ENCODE measurements around the gene CLDND2.

The CLDND2 gene

DNA sequence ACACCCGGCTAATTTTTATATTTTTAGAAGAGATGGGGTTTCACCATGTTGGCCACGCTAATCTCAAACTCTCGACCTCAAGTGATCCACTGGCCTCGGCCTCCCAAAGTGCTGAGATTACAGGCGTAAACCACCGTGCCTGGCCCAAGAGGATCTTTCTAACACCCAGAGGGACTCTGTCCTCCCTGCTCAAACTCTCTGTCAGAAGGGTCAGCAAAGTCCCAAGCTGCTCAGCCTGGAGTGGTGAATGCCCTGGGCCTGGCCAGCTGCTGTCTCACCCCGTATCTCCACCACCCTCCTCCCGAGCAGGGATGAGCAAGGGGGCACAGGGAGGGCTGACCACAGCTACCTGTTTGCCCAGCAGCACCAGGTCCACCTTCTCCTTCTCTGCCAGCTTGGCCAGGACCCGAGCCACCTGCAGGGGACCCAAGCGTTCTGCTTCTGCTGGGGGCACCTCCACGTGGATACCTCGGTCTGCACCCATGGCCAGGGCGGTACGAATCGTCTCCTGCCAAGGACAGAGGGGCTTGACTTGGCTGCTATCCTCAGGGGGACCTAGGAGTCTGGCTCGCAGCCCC, 15.9 kb downstream of the CLDND2 start:
- no peak for DNase-seq

DNA sequence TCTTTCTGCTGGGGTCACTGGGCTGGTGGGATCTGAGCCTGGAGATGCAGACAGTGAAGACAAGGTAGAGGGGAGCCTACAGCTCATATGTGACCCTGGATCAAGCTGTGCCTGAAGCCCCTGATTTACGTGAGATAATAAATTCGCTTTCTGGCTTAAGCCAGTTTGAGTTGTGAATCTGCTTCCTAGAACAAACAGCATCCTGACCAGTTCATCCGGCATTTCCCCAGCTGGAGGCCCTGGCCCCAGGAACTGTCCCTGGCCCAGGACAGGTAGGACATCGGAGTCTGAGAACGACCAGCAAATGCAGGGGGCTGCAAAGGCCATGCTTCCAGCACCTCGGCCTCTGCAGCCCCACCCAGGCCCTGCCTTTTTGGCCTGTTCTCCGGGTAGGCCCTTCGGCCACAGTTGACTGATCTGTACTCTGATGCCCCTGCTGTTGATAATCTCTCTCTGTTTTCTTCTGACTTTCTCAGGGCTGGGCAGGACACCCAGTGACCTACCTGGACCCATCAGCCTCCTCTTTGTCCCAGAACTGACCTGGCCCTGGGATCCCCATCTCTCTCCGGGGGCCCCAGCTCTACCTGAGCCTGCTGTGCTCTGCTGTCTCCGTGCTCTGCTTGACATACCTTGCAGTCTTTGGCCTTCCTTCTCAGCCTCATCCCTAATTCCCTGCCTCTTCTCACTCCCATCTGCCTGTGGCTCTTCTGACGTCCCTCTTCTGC, 17.4 kb downstream of the CLDND2 start:
- no peak for DNase-seq

DNA sequence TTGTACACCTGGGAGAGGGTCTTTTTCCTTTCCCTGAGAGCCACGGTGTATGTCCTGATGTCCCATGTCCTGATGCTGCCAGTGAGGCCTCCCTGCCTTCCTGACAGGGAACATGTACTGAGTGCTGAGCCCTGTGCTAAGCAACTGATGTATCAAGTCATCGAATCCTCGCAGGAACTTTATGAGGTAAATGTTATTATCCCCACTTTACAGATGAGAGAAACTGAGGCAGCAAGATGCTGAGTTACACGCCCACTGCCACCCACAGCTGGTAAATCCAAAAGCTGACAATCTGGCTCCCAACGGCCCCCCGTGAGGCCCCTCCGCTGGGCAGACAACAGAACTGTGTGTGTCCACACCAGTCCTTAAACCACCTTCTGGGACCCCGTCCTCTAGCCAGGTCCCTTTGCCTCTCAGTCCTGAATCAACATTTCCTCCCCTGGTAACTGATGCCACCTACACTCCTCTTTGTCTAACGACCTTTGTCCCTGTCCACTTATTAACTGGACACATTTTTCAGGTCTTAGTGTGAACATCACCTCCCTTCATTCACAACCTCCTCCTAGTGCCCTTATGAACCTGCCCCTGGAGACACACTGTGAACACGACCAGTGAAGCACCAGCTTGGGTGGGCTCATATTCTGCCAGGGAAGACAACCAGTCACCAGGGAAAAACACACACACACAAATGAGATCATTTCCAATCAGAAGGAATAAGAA, 21.4 kb downstream of the CLDND2 start:
- DNase-seq = no peak

- DNase-seq = no peak
These were observed 22.1 kb downstream of the CLDND2 start for GRCh38 chr19:51346742-51347141.

GRCh38 chr19:51345076-51345620, 23.7 kb downstream of the CLDND2 start:
- DNase-seq = no peak

- DNase-seq = no peak
These were observed 25.9 kb downstream of the CLDND2 start for GRCh38 chr19:51342631-51343569.

- no peak for DNase-seq
These were observed 26.7 kb downstream of the CLDND2 start, which contains the start of gene VSIG10L for GRCh38 chr19:51341976-51342580. Gene VSIG10L, minus strand, starts transcription at chr19:51342139. Its CDS starts 15 bp downstream, at chr19:51342124.

DNA sequence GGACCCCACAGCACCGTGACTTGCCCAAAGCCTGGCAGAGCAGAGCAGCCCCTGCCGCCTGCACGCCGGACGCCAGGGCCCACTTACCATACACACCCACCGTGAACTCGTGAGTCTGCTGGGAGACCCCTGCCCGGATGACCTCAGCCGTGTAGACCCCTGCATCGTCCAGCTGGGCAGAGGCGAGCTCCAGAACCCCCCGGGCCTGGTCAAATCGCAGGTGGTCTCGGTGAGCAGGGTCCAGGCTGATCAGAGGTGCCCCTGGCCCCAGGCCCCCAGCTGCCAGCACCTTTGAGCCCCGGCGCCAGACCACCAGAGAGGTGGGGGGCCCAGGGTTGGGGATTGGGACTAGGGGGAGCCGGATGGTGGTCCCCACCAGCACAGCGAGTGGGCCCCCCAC, 27.7 kb downstream of the CLDND2 start:
- DNase-seq = no peak

DNA sequence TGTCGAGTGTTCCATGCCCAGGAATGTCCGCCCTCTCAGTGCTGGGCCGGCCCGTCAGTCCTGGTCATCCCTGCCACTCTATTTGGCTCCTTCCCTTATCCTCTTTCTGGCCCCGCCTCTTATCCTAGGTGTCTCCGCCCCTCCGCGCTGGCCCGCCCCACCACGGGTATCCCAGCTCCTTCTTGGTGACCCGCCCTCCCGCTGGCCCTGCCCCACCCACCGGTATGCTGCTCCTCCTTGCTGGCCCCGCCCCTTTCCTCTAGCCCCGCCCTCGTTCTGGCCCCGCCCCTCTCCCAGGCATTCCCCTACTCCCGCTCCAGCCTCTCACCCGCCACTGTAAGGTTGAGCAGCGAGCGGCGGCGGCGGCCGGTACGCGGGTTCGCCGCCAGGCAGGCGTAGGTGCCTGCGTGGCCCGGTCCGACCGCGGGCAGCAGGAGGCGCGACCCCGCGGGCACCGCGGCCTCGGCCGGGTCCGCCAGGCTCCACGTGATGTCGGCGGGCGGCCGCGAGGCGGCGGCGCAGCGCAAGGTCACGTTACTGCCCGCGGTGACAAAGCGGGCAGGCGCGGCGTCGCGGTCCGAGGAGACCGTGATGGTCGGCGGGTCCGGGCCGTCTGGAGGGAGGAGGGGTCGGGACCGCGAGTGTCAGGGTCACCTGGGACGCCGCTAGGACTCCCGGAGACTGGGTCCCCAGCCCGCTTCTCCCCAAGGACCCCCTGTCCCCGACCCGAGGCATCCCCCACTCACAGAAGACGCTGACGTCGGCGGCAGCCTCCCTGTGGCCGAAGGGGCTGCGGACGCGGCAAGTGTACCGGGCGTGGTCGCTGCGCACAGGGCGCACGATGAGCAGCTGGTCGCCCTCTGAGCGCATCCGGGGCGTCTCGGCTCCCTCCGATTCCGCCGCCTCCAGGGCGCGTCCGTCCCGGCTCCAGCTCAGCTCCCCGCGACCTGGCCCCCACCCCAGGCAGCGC, 28.8 kb downstream of the CLDND2 start:
- peak; percentile 82 for DNase-seq

- DNase-seq = no peak
These were observed 29.5 kb downstream of the CLDND2 start for GRCh38 chr19:51339313-51339686.

GRCh38 chr19:51338563-51339312, 30.1 kb downstream of the CLDND2 start:
- peak; percentile 66 for DNase-seq

DNA sequence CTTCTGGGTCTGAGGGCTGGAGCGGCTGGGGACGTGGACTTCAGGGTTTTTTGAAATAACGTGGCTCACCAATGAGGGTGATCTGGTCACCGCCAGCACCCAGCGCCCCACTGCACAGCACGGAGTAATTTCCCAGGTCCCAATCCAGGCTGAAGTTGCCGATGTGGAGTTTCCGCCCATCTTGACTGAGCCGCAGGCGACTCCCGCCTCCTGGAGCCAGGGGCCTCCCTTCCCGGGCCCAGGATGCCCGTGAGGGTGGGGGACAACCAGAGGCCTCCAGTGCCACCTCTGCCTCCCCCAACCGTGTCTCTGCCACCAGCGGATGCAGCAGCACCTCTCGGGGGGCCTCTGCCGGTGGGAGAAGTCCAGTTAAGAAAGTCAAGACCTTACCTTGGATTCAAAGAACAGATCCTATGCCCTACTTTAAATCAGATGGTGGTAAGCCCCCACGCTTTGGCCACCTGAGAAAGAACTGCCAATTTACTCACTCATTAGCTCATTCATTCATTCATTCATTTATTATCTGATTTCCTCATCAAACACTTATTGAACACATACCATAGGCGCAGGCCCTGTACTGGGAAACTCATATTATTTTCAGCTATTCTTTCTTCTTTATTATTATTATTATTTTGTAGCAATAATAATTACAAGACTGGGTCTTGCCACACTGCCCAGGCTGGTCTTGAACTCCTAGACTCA, 30.8 kb downstream of the CLDND2 start:
- no peak for DNase-seq

GRCh38 chr19:51337141-51337860, 31.5 kb downstream of the CLDND2 start:
- no peak for DNase-seq

GRCh38 chr19:51333836-51334460, 34.9 kb downstream of the CLDND2 start:
- DNase-seq = no peak

GRCh38 chr19:51331716-51332115, 37.1 kb downstream of the CLDND2 start:
- no peak for DNase-seq

DNA sequence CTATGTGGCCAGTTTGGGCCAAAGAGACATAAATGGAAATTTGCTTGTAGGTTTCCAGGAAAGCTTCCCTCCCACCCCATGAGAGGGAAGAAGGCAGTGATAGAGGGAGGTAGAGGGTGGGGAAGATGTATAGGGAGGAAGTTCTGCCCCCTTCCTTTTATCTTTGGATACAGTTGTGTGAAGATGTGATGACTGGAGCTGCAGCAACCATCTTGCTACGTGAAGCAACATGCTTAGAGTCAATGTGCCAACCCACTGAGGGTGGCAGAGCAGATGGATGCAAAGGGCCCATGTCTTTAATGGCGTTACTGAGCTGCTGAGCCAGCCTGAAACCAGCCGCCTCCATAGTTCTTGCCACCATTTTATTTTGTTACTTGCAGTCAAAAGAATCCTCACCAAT, 37.6 kb downstream of the CLDND2 start:
- no peak for DNase-seq

- DNase-seq = no peak
These were observed 38.4 kb downstream of the CLDND2 start for GRCh38 chr19:51330366-51330765.

DNA sequence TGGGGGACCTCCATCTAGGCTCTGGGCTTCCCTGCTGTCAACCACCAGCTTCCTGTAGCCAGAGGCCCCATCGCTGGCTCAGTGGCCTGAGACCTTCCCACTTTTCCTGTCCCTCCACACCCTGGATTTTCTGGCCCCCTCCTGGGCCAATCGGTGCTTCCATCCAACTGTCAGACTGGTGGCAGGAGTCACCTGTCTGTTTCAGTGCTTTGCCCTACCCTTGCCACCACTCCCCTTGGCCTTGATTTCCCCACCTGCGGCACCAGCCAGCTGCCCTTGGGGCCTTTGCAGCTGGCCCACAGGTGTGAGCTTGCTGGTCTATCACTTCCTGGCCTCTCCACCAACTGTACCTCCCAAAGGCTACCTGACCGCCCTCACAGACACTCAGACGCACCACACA, 39.4 kb downstream of the CLDND2 start:
- no peak for DNase-seq
